Endometrial microvascular endothelial cells (primary cell): ENCODE results near the gene GPHB5. TPM values are rescaled to one million over a fixed set of nuclear protein-coding genes. Genes with fewer than 3 reads are reported as not detected.
"Not testable (repeated sequence)": the region's sequence is repeated elsewhere in the genome, so short reads cannot be mapped to it uniquely, and the experiment has no call there.

Experiments
- in situ Hi-C: cut with HindIII; loops from 2 replicates; pipeline ENCODE4 v1.10.0; 2017; ENCODE audit warnings: low sequenced_read_pairs, low pct_unique_long_range_greater_than_20kb; ENCODE audit errors: inconsistent ontology term
- total RNA-seq: library from RNA; depleted of rRNA; stranded (reverse); fragments of >200 nt; gene quantifications from one replicate; pipeline ENCODE4 v1.2.3, GENCODE V29; 2015; ENCODE audit errors: inconsistent ontology term

GPHB5 gene
- total RNA-seq, 1 donor from 2014 or later = not detected

DNA sequence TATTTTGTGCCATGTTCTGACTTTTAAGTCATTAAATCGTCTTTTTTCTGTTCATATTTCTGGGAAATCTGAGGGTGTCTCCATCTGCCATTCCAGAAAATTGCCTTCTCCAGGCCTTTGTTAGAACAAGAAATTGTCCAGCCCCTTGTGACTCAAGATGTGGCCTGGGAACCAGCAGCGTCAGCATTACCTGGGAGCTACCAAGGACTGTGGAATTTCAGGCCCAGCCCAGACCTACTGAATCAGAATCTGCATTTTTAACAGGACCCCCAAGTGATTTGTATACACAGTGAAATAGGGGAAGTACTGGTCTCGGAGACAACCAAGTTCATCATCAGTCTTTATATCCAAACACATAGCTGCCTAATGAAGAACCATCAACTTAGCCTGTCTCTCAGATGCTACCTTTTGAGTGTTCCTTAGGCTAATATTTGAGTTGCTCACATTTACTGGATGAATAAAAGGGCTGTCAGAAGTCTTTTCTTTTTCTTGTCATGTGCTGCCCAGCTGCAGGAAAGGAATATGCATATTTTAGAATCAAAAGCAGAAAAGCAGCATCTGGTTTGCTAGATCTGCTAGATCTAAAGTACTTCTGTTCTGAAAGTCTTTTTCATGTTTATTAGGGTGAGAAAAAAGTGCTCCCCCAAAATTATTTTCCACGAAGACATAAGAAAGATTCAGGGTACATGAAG lies 21.2 kb downstream of the GPHB5 start:
- in situ Hi-C loops = no loop called here

- in situ Hi-C loops = no loop called here
Observed at GRCh38 chr14:63296060-63296563, 22.6 kb downstream of the GPHB5 start.

DNA sequence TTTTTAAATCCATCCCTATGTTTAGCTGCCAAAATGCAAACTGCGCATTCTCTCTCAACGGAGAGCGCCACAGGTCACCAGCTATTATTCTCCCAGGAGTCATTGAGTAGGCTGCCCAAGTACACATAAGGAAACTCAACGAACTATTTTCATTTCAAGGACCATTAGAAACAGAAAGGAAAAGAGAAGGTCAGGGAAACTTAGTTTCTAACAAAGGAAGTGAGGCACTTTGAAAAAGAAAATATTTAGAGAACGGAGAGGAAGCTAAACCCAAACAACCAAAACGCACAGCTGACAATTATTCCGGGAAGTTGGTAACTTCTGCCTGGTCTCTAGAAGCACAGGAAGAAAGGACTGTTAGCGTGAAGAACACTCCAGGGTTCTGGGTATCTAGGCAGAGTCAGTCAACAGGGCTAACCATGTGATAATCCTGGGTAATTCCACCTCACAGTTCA lies 23.5 kb downstream of the GPHB5 start:
- in situ Hi-C loops = no loop called here

DNA sequence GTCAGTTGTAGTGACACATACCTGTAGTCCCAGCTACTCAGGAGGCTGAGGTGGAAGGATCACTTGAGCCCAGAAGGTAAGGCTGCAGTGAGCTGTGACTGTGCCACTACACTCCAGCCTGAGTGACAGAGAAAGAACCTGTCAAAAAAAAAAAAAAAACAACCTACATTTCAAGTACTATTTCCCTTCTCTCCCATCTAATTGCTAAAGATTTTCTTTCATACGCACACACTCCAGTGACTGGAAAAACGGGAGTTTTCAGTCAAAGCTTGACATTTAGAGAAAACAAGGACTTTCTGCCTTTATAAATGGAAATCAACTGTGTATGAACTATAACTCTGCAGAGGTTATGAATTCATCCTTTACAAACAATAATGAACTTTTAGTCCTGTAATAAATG lies 25.9 kb downstream of the GPHB5 start:
- in situ Hi-C loops = no loop called here

DNA sequence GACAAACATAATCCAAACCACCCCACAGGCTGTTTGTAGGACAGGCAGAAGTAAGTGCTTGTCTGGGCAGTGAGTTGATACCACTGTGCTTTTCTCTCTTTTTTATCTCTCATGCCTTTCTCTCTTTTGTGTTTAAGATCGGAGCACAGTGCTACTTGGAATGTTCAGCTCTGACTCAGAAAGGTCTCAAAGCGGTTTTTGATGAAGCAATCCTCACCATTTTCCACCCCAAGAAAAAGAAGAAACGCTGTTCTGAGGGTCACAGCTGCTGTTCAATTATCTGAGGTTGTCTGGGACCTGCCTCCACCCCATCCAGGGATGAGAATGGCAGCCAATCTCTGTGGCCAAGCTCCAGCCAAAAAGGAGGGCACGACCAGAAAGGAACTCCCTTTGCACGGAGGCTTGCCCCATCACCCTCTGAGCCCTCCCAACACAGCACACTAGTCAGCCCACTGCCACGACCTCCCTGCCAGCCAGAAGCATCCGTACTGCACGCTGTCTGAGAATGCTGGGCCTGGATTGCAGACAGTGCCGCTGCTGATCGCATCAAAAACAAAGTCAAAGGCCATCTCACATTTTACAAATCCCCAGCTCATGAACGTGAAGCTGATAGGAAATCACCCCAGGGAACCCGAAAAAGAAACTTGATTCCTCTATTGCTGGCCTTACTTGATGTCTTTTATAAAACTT lies 27.8 kb downstream of the GPHB5 start:
- in situ Hi-C loops = no loop called here

- in situ Hi-C loops = no loop called here
Observed at GRCh38 chr14:63288853-63289252, 29.9 kb downstream of the GPHB5 start.

GRCh38 chr14:63287666-63288483 lies 30.9 kb downstream of the GPHB5 start:
- in situ Hi-C loops = no loop called here

- in situ Hi-C loops = no loop called here
Observed at GRCh38 chr14:63286071-63286470, 32.7 kb downstream of the GPHB5 start.

DNA sequence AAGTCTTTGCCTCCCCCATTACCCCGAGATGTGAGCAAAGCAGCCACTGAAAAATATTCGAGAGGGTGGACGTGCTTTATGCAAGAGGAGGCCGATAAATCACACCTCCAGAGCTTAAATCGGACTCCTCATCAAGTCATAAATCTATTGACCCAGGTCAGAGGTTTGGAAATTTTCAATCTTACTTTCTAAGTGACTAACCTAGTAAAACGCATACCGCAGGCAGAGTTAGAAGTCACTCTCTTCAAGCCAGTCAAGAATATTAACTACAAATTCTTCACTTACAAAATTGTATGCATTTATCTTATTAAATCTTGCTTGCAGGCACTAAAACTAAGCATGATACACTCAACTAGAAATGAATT lies 34.9 kb downstream of the GPHB5 start:
- in situ Hi-C loops = no loop called here

- in situ Hi-C loops = no loop called here
Observed at GRCh38 chr14:63282997-63283883, 35.5 kb downstream of the GPHB5 start.

DNA sequence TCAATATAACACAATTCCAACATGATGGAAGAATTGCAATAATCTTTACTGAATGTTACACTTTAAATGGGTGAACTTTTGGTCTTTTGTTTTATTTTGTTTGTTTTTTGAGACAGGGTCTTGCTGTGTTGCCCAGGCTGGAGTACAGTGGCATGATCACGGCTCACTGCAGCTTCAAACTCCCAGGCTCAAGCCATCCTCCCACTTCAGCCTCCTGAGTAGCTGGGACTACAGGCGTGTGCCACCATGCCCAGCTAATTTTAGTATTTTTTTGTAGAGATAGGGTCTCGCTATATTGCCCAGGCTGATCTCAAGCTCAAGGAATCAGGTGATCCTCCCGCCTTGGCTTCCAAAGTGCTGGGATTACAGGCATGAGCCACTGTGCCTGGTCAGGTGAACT lies 38.8 kb downstream of the GPHB5 start:
- in situ Hi-C loops = not testable (repeated sequence)

DNA sequence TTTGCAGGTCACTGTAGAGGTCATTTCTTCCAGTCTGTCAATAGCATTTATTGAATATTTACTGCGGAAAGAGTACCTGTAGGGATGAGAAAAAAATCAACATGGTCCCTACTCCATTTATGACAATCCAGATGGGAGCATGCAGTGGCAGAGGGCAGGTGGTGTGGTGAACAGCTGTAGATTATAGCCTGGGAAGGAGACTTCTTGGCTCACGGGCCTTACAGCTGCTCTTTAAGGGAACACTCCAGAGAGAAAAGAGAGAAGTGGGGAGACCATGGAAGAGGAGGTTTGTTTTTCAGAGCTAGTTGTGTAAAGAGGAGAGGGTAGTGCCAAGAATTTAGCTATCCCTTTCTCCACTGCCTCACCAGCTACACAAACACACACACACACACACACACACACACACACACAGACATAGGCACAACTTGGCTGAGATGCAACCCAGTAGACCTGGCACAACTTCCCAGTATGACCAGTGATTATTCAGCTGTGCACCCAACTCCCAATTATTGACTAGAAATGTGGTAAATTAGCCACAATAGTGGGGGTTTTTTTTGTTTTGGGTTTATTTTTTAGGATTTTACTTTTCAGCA lies 41.0 kb downstream of the GPHB5 start:
- in situ Hi-C loops = no loop called here

DNA sequence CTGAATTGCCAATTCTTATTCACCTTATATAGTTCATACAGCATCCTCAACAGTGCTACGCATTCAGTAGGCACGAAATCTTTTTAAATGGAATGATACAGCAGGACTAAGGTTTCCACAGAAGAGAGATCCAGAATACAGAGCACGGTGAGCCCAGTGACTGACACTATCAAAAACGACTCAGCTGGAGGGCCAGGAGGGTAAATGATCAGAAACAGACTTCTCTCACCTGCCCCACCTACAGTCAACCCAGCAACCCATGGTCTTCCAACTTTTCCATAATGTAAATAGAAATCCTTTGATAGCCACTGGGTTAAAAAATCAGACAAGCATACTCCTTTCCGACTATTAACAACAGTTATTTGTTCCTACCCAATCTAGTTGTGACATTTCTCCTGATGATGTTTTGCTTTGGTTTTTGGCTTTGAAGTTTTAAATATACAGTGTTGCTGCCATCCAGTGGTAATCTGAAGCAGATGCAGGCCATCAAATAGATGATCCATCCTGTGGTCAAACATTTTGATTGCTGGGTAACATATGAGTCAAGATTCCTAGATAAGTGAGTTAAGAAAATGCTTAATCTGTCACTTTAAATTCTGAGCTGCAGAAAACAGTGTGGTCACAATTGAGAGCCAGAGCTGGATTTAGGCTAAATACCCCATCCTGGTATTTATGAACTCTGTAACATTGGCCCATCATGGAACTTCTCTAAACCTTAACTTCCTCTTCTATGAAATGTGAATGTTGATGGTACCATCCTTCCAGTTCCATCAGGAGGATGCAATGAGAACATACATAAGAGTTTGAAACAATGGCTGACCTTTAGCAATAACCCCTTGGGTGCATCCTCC lies 42.0 kb downstream of the GPHB5 start:
- in situ Hi-C loops = no loop called here

GRCh38 chr14:63276016-63276415 lies 42.7 kb downstream of the GPHB5 start:
- in situ Hi-C loops = no loop called here

DNA sequence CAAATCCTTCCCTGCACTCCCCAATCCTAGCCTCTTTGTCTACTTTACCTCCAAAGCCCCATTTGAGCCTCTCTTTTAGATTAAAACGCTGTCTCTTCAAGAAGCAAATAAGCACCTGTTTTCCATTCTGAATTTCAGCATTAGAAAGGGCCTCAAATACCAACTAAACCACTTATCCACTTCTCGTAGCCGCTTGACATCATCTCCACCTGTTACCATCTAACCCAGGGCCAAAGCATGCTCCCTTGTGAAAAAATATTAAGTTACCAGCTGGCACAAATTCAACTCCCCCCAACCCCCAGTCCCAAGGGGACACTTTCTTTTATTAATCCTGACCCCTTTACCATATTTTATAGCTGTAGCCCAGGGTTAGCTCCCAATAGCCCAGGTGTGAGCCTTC lies 43.1 kb downstream of the GPHB5 start:
- in situ Hi-C loops = no loop called here

DNA sequence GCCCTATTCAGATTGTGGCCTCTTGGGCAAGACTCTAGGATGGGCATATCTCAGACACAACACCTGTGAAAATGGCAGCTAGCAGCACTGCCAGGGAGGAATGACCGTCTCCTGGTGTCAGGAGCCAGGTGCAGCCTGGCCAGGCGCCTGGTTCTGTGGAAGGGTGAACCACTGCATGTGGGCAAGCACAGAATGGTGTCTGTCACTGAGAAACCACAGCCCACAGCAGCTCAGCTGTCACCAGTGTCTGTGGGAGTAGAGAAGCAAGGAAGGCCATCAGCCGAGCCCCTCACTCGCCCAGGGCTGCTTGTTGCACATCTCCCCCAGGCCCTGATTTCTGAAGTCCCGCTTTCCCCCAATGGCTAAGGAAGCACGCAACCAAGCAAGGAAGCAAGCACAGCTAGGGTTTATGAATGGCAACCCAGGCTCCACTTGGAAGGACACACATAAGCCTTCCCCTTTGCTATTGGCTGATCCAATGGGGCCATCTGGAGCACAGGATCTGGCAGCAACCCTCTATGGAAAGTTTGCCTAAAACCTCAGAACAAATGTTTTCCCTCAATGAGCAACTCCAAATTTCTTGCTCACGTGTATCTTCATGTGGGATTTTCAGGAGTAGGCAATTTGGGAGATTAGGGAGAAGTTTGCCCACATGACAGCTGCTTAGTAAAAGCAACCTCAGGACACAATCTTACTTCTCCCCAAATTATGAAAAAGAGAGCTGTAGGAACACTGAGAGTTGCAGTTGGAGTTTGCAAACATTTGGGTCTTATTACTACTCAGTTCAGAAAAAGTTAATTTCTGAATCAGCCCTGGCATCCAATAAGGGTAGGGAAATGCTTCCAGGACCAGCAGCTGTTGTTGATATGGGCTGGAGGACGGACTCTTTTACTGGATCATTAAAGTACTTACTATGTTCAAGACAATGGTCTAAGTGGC lies 44.7 kb downstream of the GPHB5 start:
- in situ Hi-C loops = no loop called here

DNA sequence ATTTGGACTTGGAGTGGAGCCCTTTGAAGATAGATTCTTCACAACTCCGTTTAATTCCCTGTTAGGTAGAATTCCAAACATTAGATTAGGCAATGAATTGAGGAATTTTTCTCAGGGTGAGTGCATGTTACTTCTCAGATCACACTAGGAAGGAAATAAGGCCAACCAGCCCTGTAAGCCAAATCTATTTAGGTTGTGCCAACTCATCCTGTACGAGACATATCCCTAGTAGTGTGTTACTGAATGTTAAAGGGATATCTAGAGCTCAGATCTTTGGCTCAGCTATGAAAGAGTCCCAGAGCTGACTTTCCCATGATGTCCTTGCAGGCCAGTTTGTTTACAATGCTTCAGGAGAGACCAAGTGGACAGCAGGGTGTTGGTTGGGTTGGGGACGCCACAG lies 45.6 kb downstream of the GPHB5 start:
- in situ Hi-C loops = no loop called here
